K562 (cell line): Measurements from ENCODE around the gene ZNF629. TPM values are rescaled to one million over a fixed set of nuclear protein-coding genes. Genes with fewer than 3 reads are reported as not detected.
A peak's percentile ranks its signal among the peaks of the same experiment; 100 is the strongest.

Experiments
- CBX8 ChIP-seq: fragments of 200-600 bp; sonication (generic); IDR thresholded peaks from 2 replicates; pipeline ENCODE4 v1.6.1; 2012; ENCODE audit warnings: borderline replicate concordance, mixed run types, low read depth, mild to moderate bottlenecking, moderate library complexity, mixed read lengths, low read length, control low read depth, inconsistent platforms; ENCODE audit not compliant: poor library complexity, severe bottlenecking; ENCODE audit errors: extremely low read depth
- HDAC6 ChIP-seq: IDR thresholded peaks from 2 replicates; pipeline ENCODE4 v1.6.1; 2012; ENCODE audit warnings: low read depth, mild to moderate bottlenecking, control low read depth, inconsistent platforms, low read length, moderate library complexity
- HNRNPL ChIP-seq: fragments of 200-400 bp; formaldehyde crosslinking; IDR thresholded peaks from 2 replicates; pipeline ENCODE4 v1.6.1; 2017; ENCODE audit warnings: low read depth, mild to moderate bottlenecking, low read length
- IRF2 ChIP-seq: sonication (generic); formaldehyde crosslinking; IDR thresholded peaks from 2 replicates; pipeline ENCODE4 v1.8.1; 2022; ENCODE audit warnings: mild to moderate bottlenecking, missing genetic modification reagents
- MEIS2 ChIP-seq: fragments of 450-650 bp; IDR thresholded peaks from 2 replicates; pipeline ENCODE4 v1.6.1; 2014; ENCODE audit warnings: mild to moderate bottlenecking; ENCODE audit not compliant: partially characterized antibody
- NFYB ChIP-seq: IDR thresholded peaks from 2 replicates; pipeline ENCODE4 v1.6.1; 2011; ENCODE audit warnings: mild to moderate bottlenecking, moderate library complexity; ENCODE audit not compliant: insufficient read length; ENCODE audit errors: extremely low read depth
- POLR2G ChIP-seq: fragments of 200-400 bp; formaldehyde crosslinking; IDR thresholded peaks from 2 replicates; pipeline ENCODE4 v1.6.1; 2017; ENCODE audit warnings: low read depth, mild to moderate bottlenecking, antibody characterized with exemption, low read length, moderate library complexity
- SIN3A ChIP-seq, 2 experiments: fragments of 150-350 bp in 1 of 2; IDR thresholded peaks; 2 replicates each; pipeline ENCODE4 v1.6.1; 2011 to 2016; ENCODE audit warnings: borderline replicate concordance in 2 of 2, low read depth in 2 of 2, low read length in 2 of 2, mild to moderate bottlenecking in 2 of 2, moderate library complexity in 2 of 2; ENCODE audit not compliant: control insufficient read depth in 1 of 2
- SMAD2 ChIP-seq: fragments of 150-350 bp; IDR thresholded peaks from 2 replicates; pipeline ENCODE4 v1.6.1; 2014; ENCODE audit warnings: low read depth, mild to moderate bottlenecking, low read length
- SUPT5H ChIP-seq: fragments of 450-650 bp; IDR thresholded peaks from 2 replicates; pipeline ENCODE4 v1.6.1; 2016
- ZBTB17 ChIP-seq: fragments of 450-650 bp; formaldehyde crosslinking; IDR thresholded peaks from 2 replicates; pipeline ENCODE4 v1.4.0; 2020; ENCODE audit warnings: mild to moderate bottlenecking
- ZNF282 ChIP-seq: sonication (generic); formaldehyde crosslinking; IDR thresholded peaks from 2 replicates; pipeline ENCODE4 v1.8.1; 2023; ENCODE audit warnings: missing genetic modification reagents
- ZNF57 ChIP-seq: fragments of 450-650 bp; formaldehyde crosslinking; IDR thresholded peaks from 2 replicates; pipeline ENCODE4 v1.4.0; 2020; ENCODE audit warnings: mild to moderate bottlenecking, moderate library complexity
- ZNF785 ChIP-seq: fragments of 250-450 bp; sonication (Bioruptor Pico); IDR thresholded peaks from 2 replicates; pipeline ENCODE4 v1.4.0; 2020; ENCODE audit warnings: mild to moderate bottlenecking
- polyA plus RNA-seq, 8 experiments: library from polyadenylated mRNA; depleted of rRNA in 4 of 8; stranded (reverse) in 5 of 8; unstranded in 3 of 8; fragments of >200 nt; fragmentation: Nextera tagmentation in 2 of 8; fragmentation: Illumina TruSeq in 1 of 8; extraction: Ambion mirVana in 2 of 8; extraction: Trizol in 1 of 8; gene quantifications; 2 replicates each; pipeline versions ENCODE4 v1.2.1 to v1.2.3, GENCODE V29; 2011 to 2014; ENCODE audit warnings: inconsistent platforms in 1 of 8, missing spikeins in 1 of 8
- total RNA-seq, 7 experiments: library from RNA; depleted of rRNA in 6 of 7; stranded (reverse); fragments of >200 nt in 6 of 7; fragmentation: Illumina TruSeq in 2 of 7; extraction: Trizol in 2 of 7; gene quantifications; 2 replicates each; pipeline versions ENCODE4 v1.2.1 to v1.2.3, GENCODE V29; 2011 to 2021; ENCODE audit warnings: low replicate concordance in 1 of 7
- TF ChIP-seq, protein P1 (sequence below): fragments of 200-800 bp; sonication (Bioruptor generic); IDR thresholded peaks from 2 replicates; pipeline ENCODE4 v1.6.1; 2017; ENCODE audit warnings: missing genetic modification characterization, missing compliant biosample characterization
- TF ChIP-seq, protein P2 (sequence below): sonication (generic); formaldehyde crosslinking; IDR thresholded peaks from 2 replicates; pipeline ENCODE4 v1.8.0; 2022; ENCODE audit warnings: mild to moderate bottlenecking, missing genetic modification reagents, borderline replicate concordance
- TF ChIP-seq, protein P3 (sequence below): fragments of 450-650 bp; IDR thresholded peaks from 2 replicates; pipeline ENCODE4 v1.6.1; 2018; ENCODE audit not compliant: partially characterized antibody
- TF ChIP-seq, protein P4 (sequence below): sonication (generic); IDR thresholded peaks from 2 replicates; pipeline ENCODE4 v1.6.1; 2016

ZNF629 gene
- total and polyA plus RNA-seq, 9 of the 15 experiments (the other 6 are each of a cell fraction or from before 2014, with no cell fraction given) = 0.44 to 18.8 (median 7.4) TPM

DNA sequence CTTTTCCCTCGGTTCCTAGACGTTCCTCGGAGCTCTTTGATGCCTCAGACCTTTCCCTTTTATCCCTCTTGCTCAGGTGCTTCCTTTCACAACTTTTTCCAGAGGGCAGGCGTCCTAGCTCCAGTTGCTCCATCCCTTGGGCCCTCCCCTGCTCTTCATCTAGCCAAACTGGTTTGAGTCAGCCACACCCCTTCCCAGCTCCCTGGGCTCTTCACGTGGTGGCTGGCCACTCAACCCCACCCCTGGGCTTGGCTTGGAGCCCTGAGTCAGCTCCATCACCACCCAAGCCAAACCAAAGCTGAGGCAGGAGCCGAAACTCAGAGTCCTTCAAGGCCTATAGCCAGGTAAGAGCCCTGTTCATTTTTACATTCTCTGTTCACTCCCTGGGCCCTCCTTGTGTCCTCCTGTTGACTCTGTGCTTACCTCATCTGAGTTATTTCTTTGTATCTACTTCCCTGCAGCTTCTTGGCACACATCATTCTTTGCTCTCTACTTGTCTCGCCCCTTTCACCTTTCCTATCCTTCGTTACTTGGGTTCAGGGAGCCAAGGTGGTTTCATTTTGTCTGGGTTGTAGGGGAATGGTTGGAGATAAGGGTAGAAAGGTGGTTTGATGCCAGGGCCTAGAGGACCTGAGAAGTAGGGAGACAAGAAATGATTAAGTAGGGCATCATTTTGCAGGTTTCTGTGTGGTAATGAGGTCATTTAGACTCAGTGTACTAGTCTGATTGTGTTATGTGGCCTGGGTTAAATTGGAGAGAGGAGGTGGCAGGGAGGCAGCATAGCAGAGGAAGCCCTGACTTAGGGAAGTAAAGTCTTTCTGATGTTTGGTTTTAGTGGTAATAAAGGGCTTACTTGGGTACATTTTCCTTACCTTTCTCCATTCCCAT lies 46.4 kb downstream of the ZNF629 start (continued):
- TF ChIP-seq ZNF57 (CRISPR knock-in tag) (no peak), HNRNPL (no peak), MEIS2 (no peak), ZNF785 (no peak), NFYB (no peak), POLR2G (peak; percentile 42), ZNF282 (CRISPR knock-in tag) (no peak), SMAD2 (no peak), SIN3A (IDR thresholded peaks at IDR 0.05; ENCODE audit: borderline replicate concordance in 2 of 2, control insufficient read depth in 1 of 2, low read depth in 2 of 2, low read length in 2 of 2) (no peak; a peak in 1 of 4 replicates), SUPT5H (0 out of 2 replicates have a peak, but pooled peaks have one; percentile 32), IRF2 (CRISPR knock-in tag) (no peak), ZBTB17 (CRISPR knock-in tag) (no peak), CBX8 (no peak), HDAC6 (no peak)
- TF ChIP-seq, protein P1, sequence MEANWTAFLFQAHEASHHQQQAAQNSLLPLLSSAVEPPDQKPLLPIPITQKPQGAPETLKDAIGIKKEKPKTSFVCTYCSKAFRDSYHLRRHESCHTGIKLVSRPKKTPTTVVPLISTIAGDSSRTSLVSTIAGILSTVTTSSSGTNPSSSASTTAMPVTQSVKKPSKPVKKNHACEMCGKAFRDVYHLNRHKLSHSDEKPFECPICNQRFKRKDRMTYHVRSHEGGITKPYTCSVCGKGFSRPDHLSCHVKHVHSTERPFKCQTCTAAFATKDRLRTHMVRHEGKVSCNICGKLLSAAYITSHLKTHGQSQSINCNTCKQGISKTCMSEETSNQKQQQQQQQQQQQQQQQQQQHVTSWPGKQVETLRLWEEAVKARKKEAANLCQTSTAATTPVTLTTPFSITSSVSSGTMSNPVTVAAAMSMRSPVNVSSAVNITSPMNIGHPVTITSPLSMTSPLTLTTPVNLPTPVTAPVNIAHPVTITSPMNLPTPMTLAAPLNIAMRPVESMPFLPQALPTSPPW = peak; percentile 17; the same call in 1 of the 2 replicates
- TF ChIP-seq, protein P2, sequence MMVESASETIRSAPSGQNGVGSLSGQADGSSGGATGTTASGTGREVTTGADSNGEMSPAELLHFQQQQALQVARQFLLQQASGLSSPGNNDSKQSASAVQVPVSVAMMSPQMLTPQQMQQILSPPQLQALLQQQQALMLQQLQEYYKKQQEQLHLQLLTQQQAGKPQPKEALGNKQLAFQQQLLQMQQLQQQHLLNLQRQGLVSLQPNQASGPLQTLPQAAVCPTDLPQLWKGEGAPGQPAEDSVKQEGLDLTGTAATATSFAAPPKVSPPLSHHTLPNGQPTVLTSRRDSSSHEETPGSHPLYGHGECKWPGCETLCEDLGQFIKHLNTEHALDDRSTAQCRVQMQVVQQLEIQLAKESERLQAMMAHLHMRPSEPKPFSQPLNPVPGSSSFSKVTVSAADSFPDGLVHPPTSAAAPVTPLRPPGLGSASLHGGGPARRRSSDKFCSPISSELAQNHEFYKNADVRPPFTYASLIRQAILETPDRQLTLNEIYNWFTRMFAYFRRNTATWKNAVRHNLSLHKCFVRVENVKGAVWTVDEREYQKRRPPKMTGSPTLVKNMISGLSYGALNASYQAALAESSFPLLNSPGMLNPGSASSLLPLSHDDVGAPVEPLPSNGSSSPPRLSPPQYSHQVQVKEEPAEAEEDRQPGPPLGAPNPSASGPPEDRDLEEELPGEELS (CRISPR knock-in tag) = no peak
- TF ChIP-seq, protein P3, sequence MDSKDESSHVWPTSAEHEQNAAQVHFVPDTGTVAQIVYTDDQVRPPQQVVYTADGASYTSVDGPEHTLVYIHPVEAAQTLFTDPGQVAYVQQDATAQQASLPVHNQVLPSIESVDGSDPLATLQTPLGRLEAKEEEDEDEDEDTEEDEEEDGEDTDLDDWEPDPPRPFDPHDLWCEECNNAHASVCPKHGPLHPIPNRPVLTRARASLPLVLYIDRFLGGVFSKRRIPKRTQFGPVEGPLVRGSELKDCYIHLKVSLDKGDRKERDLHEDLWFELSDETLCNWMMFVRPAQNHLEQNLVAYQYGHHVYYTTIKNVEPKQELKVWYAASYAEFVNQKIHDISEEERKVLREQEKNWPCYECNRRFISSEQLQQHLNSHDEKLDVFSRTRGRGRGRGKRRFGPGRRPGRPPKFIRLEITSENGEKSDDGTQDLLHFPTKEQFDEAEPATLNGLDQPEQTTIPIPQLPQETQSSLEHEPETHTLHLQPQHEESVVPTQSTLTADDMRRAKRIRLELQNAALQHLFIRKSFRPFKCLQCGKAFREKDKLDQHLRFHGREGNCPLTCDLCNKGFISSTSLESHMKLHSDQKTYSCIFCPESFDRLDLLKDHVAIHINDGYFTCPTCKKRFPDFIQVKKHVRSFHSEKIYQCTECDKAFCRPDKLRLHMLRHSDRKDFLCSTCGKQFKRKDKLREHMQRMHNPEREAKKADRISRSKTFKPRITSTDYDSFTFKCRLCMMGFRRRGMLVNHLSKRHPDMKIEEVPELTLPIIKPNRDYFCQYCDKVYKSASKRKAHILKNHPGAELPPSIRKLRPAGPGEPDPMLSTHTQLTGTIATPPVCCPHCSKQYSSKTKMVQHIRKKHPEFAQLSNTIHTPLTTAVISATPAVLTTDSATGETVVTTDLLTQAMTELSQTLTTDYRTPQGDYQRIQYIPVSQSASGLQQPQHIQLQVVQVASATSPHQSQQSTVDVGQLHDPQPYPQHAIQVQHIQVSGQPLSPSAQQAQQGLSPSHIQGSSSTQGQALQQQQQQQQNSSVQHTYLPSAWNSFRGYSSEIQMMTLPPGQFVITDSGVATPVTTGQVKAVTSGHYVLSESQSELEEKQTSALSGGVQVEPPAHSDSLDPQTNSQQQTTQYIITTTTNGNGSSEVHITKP = peak; percentile 42
- TF ChIP-seq, protein P4, sequence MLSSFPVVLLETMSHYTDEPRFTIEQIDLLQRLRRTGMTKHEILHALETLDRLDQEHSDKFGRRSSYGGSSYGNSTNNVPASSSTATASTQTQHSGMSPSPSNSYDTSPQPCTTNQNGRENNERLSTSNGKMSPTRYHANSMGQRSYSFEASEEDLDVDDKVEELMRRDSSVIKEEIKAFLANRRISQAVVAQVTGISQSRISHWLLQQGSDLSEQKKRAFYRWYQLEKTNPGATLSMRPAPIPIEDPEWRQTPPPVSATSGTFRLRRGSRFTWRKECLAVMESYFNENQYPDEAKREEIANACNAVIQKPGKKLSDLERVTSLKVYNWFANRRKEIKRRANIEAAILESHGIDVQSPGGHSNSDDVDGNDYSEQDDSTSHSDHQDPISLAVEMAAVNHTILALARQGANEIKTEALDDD = no peak
